ENCODE measurements around the gene HLA-DRB5.
"Not testable (repeated sequence)": the region's sequence is repeated elsewhere in the genome, so short reads cannot be mapped to it uniquely, and the experiment has no call there.

HLA-DRB5 gene

GRCh38 chr6:32472781-32473375 is 57.2 kb downstream of the HLA-DRB5 start:
- DNase-seq (ENCODE audit: low read depth): no peak
- TF ChIP-seq MYC (IDR thresholded peaks at IDR 0.05; ENCODE audit: low read depth, low read length) (no peak), POLR2A (IDR thresholded peaks at IDR 0.05; ENCODE audit: extremely low read depth, insufficient read length) (no peak), CTCF (IDR thresholded peaks at IDR 0.05; ENCODE audit: low read depth, low read length) (no peak), MAX (IDR thresholded peaks at IDR 0.05; ENCODE audit: low read depth, low read length) (no peak)
- H3K4me3 ChIP-seq (ENCODE audit: low read depth, low read length): no peak overlapping the region

GRCh38 chr6:32467743-32468503 is 62.2 kb downstream of the HLA-DRB5 start:
- not testable (repeated sequence) for DNase-seq (ENCODE audit: low read depth); H3K4me3 ChIP-seq (ENCODE audit: low read depth, low read length)
